Smooth muscle cell of the coronary artery (primary cell): Measurements from ENCODE around the gene VWA5A. TPM values are rescaled to one million over a fixed set of nuclear protein-coding genes. Genes with fewer than 3 reads are reported as not detected.

Experiments
- total RNA-seq: library from RNA; depleted of rRNA; stranded (reverse); fragments of >200 nt; gene quantifications from 2 replicates; pipeline ENCODE4 v1.2.3, GENCODE V29; 2014; ENCODE audit warnings: low replicate concordance

VWA5A gene, protein sequence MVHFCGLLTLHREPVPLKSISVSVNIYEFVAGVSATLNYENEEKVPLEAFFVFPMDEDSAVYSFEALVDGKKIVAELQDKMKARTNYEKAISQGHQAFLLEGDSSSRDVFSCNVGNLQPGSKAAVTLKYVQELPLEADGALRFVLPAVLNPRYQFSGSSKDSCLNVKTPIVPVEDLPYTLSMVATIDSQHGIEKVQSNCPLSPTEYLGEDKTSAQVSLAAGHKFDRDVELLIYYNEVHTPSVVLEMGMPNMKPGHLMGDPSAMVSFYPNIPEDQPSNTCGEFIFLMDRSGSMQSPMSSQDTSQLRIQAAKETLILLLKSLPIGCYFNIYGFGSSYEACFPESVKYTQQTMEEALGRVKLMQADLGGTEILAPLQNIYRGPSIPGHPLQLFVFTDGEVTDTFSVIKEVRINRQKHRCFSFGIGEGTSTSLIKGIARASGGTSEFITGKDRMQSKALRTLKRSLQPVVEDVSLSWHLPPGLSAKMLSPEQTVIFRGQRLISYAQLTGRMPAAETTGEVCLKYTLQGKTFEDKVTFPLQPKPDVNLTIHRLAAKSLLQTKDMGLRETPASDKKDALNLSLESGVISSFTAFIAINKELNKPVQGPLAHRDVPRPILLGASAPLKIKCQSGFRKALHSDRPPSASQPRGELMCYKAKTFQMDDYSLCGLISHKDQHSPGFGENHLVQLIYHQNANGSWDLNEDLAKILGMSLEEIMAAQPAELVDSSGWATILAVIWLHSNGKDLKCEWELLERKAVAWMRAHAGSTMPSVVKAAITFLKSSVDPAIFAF
- total RNA-seq = 11.4 and 18.1 TPM in 2 replicates

DNA sequence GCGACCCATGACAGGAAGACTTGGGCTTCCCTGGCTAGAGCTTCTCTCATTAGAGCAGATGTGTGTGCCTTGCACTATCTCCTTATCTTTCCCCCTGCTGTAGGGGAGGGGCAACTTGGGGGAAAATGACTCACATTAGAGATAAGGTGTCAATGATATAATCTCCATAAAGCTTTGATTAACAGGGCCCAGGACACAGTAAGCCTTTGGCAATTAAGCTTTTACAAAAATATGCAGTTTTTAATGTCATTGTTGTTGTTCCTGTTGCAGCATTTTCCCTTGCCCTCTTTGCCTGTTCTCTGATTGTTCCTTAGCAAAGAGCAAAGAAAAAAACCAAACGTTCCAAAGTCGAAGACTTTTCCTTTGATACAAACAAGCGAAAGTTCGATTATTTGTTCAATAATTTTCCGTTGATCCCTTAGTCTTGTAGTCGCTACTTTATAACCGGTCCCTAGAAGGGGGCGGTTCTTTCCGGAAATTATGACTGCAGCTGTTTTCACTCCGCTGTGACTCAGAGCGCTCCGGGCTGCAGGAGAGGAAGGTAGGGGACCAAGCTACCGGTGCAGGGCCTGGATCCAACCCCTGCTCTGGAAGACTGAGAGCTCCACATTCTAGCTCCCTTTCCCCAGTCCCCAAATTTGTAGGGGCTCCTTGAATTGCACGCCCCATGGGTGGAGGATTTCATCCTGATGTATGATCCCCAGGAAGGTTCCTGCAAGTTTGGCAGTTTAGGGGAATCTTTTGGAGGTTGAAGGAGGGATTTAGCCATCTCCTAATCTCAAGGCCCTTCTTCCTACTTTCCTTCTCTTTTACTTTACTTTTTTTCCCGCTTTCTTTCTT, at the start of gene VWA5A:
Gene VWA5A, plus strand, starts transcription at position 509 of the 840 bp plus-strand sequence. CDS start 2,062 bp downstream, outside the sequence.

DNA sequence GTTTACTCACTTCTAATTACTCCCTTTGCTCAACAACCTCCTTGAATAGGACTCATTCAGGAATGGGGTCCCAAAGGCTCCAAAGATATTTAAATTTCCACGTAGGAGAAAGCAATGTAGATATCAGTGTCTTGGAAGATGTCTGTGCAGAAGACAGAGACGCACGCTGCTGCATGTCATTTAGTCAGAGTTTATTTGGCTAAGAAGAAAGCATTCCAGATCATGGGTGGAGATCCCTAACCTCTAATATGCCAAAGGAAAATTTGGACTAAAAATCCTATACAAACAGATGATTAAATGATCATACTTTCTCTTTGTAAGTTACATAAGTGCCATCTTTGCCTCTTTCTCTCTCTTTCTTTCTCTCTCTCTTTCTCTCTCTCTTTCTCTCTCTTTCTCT, 67.8 kb downstream of the VWA5A start, which contains the start of gene OR10D3:
Gene OR10D3, plus strand, starts transcription at position 278 of the 400 bp plus-strand sequence. CDS start 1,925 bp downstream, outside the sequence.

Other genes with a start within 250 kb of the VWA5A start
- not detected in 2 replicates for gene TMEM225, start 229.8 kb upstream of the VWA5A start, total RNA-seq
- not detected in 2 replicates for gene OR8D4, start 213.3 kb upstream of the VWA5A start, total RNA-seq
- gene OR4D5, start 175.8 kb upstream of the VWA5A start, total RNA-seq = not detected in 2 replicates
- gene OR6T1, start 171.6 kb upstream of the VWA5A start, total RNA-seq = not detected in 2 replicates
- gene OR10S1, start 137.7 kb upstream of the VWA5A start, total RNA-seq = not detected in 2 replicates
- not detected in 2 replicates for gene OR10G6, start 120.3 kb upstream of the VWA5A start, total RNA-seq
- not detected in 2 replicates for gene OR10G4, start 102.5 kb upstream of the VWA5A start, total RNA-seq
- gene OR10G9, start 92.4 kb upstream of the VWA5A start, total RNA-seq = not detected in 2 replicates
- not detected in 2 replicates for gene OR10G8, start 88.7 kb upstream of the VWA5A start, total RNA-seq
- not detected in 2 replicates for gene OR10G7, start 74.1 kb upstream of the VWA5A start, total RNA-seq
- not detected in 2 replicates for gene OR10D3, start 67.9 kb downstream of the VWA5A start, total RNA-seq
- not detected in 2 replicates for gene OR8G1, start 125.6 kb downstream of the VWA5A start, total RNA-seq
- gene OR8G5, start 140.9 kb downstream of the VWA5A start, total RNA-seq = not detected in 2 replicates
- gene OR8D1, start 198.5 kb downstream of the VWA5A start, total RNA-seq = not detected in 2 replicates
- not detected in 2 replicates for gene OR8D2, start 204.7 kb downstream of the VWA5A start, total RNA-seq